ENCODE data around the gene CACNB1. TPM values are rescaled to one million over a fixed set of nuclear protein-coding genes. Genes with fewer than 3 reads are reported as not detected.
A peak's percentile ranks its signal among the peaks of the same experiment; 100 is the strongest.

The CACNB1 gene
- total and polyA plus RNA-seq, 2 of the 13 experiments (the other 11 are each of a cell fraction or from before 2014, with no cell fraction given): 0.75 to 1.5 TPM

- TF ChIP-seq ZNF724P (CRISPR knock-in tag; IDR thresholded peaks at IDR 0.05; ENCODE audit: borderline replicate concordance) (no peak), SETDB1 (CRISPR knock-in tag; IDR thresholded peaks at IDR 0.05; ENCODE audit: borderline replicate concordance) (0 out of 2 replicates have a peak, but pooled peaks have one; percentile 8), ZNF761 (CRISPR knock-in tag; conservative IDR thresholded peaks at IDR 0.05) (no peak), CEBPG (CRISPR knock-in tag; IDR thresholded peaks at IDR 0.05) (peak; percentile 36; the same call in 1 of the 2 replicates), ASH2L (IDR thresholded peaks at IDR 0.05; ENCODE audit: insufficient read length, low read depth, low read length) (no peak)
- TF ChIP-seq, protein P1, sequence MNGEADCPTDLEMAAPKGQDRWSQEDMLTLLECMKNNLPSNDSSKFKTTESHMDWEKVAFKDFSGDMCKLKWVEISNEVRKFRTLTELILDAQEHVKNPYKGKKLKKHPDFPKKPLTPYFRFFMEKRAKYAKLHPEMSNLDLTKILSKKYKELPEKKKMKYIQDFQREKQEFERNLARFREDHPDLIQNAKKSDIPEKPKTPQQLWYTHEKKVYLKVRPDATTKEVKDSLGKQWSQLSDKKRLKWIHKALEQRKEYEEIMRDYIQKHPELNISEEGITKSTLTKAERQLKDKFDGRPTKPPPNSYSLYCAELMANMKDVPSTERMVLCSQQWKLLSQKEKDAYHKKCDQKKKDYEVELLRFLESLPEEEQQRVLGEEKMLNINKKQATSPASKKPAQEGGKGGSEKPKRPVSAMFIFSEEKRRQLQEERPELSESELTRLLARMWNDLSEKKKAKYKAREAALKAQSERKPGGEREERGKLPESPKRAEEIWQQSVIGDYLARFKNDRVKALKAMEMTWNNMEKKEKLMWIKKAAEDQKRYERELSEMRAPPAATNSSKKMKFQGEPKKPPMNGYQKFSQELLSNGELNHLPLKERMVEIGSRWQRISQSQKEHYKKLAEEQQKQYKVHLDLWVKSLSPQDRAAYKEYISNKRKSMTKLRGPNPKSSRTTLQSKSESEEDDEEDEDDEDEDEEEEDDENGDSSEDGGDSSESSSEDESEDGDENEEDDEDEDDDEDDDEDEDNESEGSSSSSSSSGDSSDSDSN (CRISPR knock-in tag; IDR thresholded peaks at IDR 0.05): no peak
Observed at GRCh38 chr17:39198186-39198566, 707 bp upstream of the CACNB1 start (continued).

DNA sequence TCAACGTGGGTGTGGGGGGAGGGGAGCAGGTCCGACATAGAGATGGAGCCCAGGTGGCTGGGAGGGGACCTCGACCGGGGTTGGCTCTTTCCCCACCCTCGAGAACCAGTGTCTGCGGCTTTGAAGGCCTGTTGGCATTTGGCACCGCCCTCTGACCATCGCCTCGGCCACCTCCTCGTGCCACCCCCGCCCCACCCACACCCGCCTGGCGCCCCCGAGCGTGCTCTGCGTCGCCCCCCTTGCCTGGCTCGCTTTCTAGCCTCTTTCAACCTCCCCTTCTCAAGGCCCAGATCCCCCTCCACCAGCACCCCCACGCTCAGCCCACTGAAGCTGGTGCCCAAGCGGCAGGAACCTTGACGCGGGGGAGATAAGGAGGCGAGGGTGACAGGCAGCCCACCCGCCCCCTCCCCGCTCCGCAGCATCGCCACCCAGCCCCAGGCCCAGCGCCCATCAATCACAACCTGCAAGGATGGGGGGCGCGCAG, 619 bp downstream of the CACNB1 start:
- DNase-seq (ENCODE audit: low spot score) (no peak), ATAC-seq (no peak), FAIRE-seq (no peak)
- POLR2A ChIA-PET: interaction anchor here (0.6 kb wide), 1 partner anchor 10 kb away, joined by 4 read pairs; no protein-coding TSS in a partner anchor
- H3K4me1 ChIP-seq (ENCODE audit: insufficient read depth, low read length): peaks cover 53% of the 10 kb centered on the region
- peak overlapping the region; percentile 56 to 80 (median 69) for H3K4me3 ChIP-seq (replicated peaks in 1 of 3; ENCODE audit: insufficient read depth in 1 of 3, low read depth in 2 of 3, low read length in 3 of 3)
- peaks cover 5% of the 10 kb centered on the region for H4K20me1 ChIP-seq (ENCODE audit: insufficient read depth, low read length)
- in situ Hi-C loops (cut with HindIII; ENCODE audit: extremely low pct_ligation_motif_present, low pct_unique_long_range_greater_than_20kb): no loop called here
- no peak overlapping the region for H2AFZ ChIP-seq (ENCODE audit: low read length)
- H3K36me3 ChIP-seq (replicated peaks in 1 of 2; ENCODE audit: control insufficient read depth in 1 of 2, insufficient read depth in 2 of 2, low read length in 2 of 2): peaks cover under 1 to 4% of the 10 kb centered on the region in 2 experiments; a peak in 4 of 5 replicates
- CTCF ChIA-PET (ENCODE audit: low intra/inter-chr PET ratio, low total read pairs): no interaction called here
- 0% methylated on average over 8 of the region's 30 CpGs for WGBS (ENCODE audit: low lambda C conversion rate)
- intact Hi-C loops (cut with micrococcal nuclease; ENCODE audit: unreplicated experiment): no loop called here
- peak overlapping the region; percentile 89 for H3K4me2 ChIP-seq (ENCODE audit: low read depth, low read length)
- no peaks in the 10 kb centered on the region; a peak in 1 of 5 replicates for H3K27me3 ChIP-seq (ENCODE audit: control insufficient read depth in 1 of 2, insufficient read depth in 2 of 2, low read length in 2 of 2)
- H3K9ac ChIP-seq (ENCODE audit: insufficient read depth, low read depth, low read length): peak overlapping the region; percentile 34; the same call in 1 of the 2 replicates
- H3K27ac ChIP-seq (ENCODE audit: extremely low read length, insufficient read depth, low read length): no peak overlapping the region
- H3K9me3 ChIP-seq (ENCODE audit: low read length): no peaks in the 10 kb centered on the region
- no TSS peak for BruUV-seq (replicated peaks)
- H3K79me2 ChIP-seq (ENCODE audit: insufficient read depth, low read length): peaks cover 17% of the 10 kb centered on the region
- TF ChIP-seq ATF7-NPFF (CRISPR knock-in tag; IDR thresholded peaks at IDR 0.05; ENCODE audit: low read depth) (0 out of 2 replicates have a peak, but pooled peaks have one; percentile 3), HIC2 (CRISPR knock-in tag; IDR thresholded peaks at IDR 0.05; ENCODE audit: low read depth) (0 out of 2 replicates have a peak, but pooled peaks have one; percentile 30), ZBTB39 (CRISPR knock-in tag; IDR thresholded peaks at IDR 0.05) (0 out of 2 replicates have a peak, but pooled peaks have one; percentile 32), HNRNPL (IDR thresholded peaks at IDR 0.05; ENCODE audit: low read depth, low read length) (0 out of 2 replicates have a peak, but pooled peaks have one; percentile 22), ZFP82 (CRISPR knock-in tag; IDR thresholded peaks at IDR 0.05; ENCODE audit: borderline replicate concordance) (no peak), ZNF256 (CRISPR knock-in tag; conservative IDR thresholded peaks at IDR 0.05) (no peak)
